GM18909 (cell line): Measurements from ENCODE around the gene ZNF830.
"Not testable (repeated sequence)": the region's sequence is repeated elsewhere in the genome, so short reads cannot be mapped to it uniquely, and the experiment has no call there.

Experiments used
- ATAC-seq: cut with Tn5 transposase; IDR thresholded peaks from one replicate; pipeline ENCODE4 v1.9.1; 2021; ENCODE audit warnings: mild to moderate bottlenecking; ENCODE audit not compliant: unreplicated experiment, poor library complexity

ZNF830 gene

GRCh38 chr17:34990921-34991365, 29.6 kb downstream of the ZNF830 start:
- no peak for ATAC-seq

- ATAC-seq = no peak
These were observed 30.3 kb downstream of the ZNF830 start for GRCh38 chr17:34991606-34992005.

GRCh38 chr17:34993031-34993430, 31.7 kb downstream of the ZNF830 start:
- no peak for ATAC-seq

- ATAC-seq = no peak
These were observed 35.3 kb downstream of the ZNF830 start for GRCh38 chr17:34996422-34997285.

- ATAC-seq = no peak
These were observed 36.1 kb downstream of the ZNF830 start for GRCh38 chr17:34997355-34997862.

GRCh38 chr17:34998205-34998604, 36.9 kb downstream of the ZNF830 start:
- no peak for ATAC-seq

GRCh38 chr17:34999456-34999855, 38.1 kb downstream of the ZNF830 start:
- no peak for ATAC-seq

- not testable (repeated sequence) for ATAC-seq
These were observed 39.6 kb downstream of the ZNF830 start for GRCh38 chr17:35000965-35001364.

GRCh38 chr17:35001549-35001948, 40.2 kb downstream of the ZNF830 start:
- ATAC-seq = no peak

GRCh38 chr17:35002876-35003551, 41.7 kb downstream of the ZNF830 start:
- no peak for ATAC-seq

GRCh38 chr17:35003778-35004177, 42.4 kb downstream of the ZNF830 start:
- no peak for ATAC-seq

GRCh38 chr17:35006345-35006744, 45.0 kb downstream of the ZNF830 start:
- ATAC-seq = no peak

- no peak for ATAC-seq
These were observed 45.6 kb downstream of the ZNF830 start for GRCh38 chr17:35006961-35007360.

GRCh38 chr17:35010093-35010492, 48.8 kb downstream of the ZNF830 start:
- no peak for ATAC-seq

- ATAC-seq = no peak
These were observed 50.4 kb downstream of the ZNF830 start for GRCh38 chr17:35011671-35012216.
